H1 (cell line): ENCODE measurements around the gene WDR19. TPM values are rescaled to one million over a fixed set of nuclear protein-coding genes. Genes with fewer than 3 reads are reported as not detected.

Experiments
- CTCF ChIA-PET: fragments of 300-600 bp; sonication (Branson Sonifier 250); formaldehyde crosslinking; loops from one replicate; lab custom pipeline; 2021; ENCODE audit not compliant: partially characterized antibody; lab: Charles Lee
- POLR2A ChIA-PET: fragments of 300-600 bp; sonication (Branson Sonifier 250); formaldehyde crosslinking; loops from one replicate; lab custom pipeline; 2021; ENCODE audit warnings: inconsistent platforms; ENCODE audit not compliant: partially characterized antibody; lab: Charles Lee
- DNase-seq, 2 experiments: peaks; one replicate each; pipeline versions ENCODE4 v3.0.0 to v3.0.0-alpha.2; 2010 to 2022; ENCODE audit warnings: low spot score in 2 of 2, low read depth in 1 of 2, mixed read lengths in 1 of 2
- FAIRE-seq: peaks from 2 replicates; lab custom pipeline; 2011; peaks lifted over from hg19 to GRCh38; lab: Jason Lieb, UNC
- H2AFZ ChIP-seq: 2 replicates; pipeline ENCODE4 v1.8.1; 2012; ENCODE audit warnings: low read length, inconsistent platforms
- H2AK5ac ChIP-seq: 2 replicates; pipeline ENCODE4 v1.6.1; 2013; ENCODE audit warnings: low read depth, low read length
- H2BK120ac ChIP-seq: replicated peaks from 2 replicates; pipeline ENCODE3; 2013; ENCODE audit warnings: low read depth, low read length, inconsistent platforms
- H2BK12ac ChIP-seq: 2 replicates; pipeline ENCODE4 v1.6.1; 2013; ENCODE audit warnings: low read depth, low read length
- H2BK15ac ChIP-seq: 2 replicates; pipeline ENCODE4 v1.6.1; 2013; ENCODE audit warnings: low read length
- H2BK20ac ChIP-seq: 2 replicates; pipeline ENCODE4 v1.6.1; 2013; ENCODE audit warnings: low read length
- H2BK5ac ChIP-seq: 2 replicates; pipeline ENCODE4 v1.6.1; 2013; ENCODE audit warnings: low read depth, low read length
- H3K14ac ChIP-seq: 2 replicates; pipeline ENCODE4 v1.6.1; 2013; ENCODE audit warnings: inconsistent platforms; ENCODE audit not compliant: insufficient read length
- H3K18ac ChIP-seq: 2 replicates; pipeline ENCODE4 v1.6.1; 2013; ENCODE audit warnings: low read length; ENCODE audit errors: extremely low read depth
- H3K23ac ChIP-seq: 2 replicates; pipeline ENCODE4 v1.6.1; 2013; ENCODE audit warnings: inconsistent platforms; ENCODE audit not compliant: insufficient read length
- H3K23me2 ChIP-seq: 2 replicates; pipeline ENCODE4 v1.6.1; 2013; ENCODE audit warnings: low read depth, low read length
- H3K27ac ChIP-seq: 2 replicates; pipeline ENCODE4 v1.6.1; 2011; ENCODE audit warnings: low read depth, low read length, inconsistent platforms
- H3K27me3 ChIP-seq, 4 experiments: replicated peaks in 1 of 4; 1 replicate in 1 of 4; 2 replicates in 3 of 4; pipeline versions ENCODE4 v1.6.1 to v1.8.1; 2011 to 2013; ENCODE audit warnings: low read length in 3 of 4, mild to moderate bottlenecking in 3 of 4, inconsistent platforms in 2 of 4, mixed read lengths in 2 of 4, moderate library complexity in 1 of 4; ENCODE audit not compliant: control insufficient read depth in 3 of 4, insufficient read depth in 3 of 4; ENCODE audit errors: extremely low read depth in 1 of 4
- H3K36me3 ChIP-seq, 4 experiments: 2 replicates each; pipeline versions ENCODE4 v1.6.1 to v1.8.1; 2011 to 2013; ENCODE audit warnings: mild to moderate bottlenecking in 4 of 4, low read length in 3 of 4, moderate library complexity in 2 of 4, control low read depth in 1 of 4, inconsistent platforms in 1 of 4; ENCODE audit not compliant: insufficient read depth in 4 of 4, control insufficient read depth in 2 of 4
- H3K4ac ChIP-seq: replicated peaks from 2 replicates; pipeline ENCODE3; 2013; ENCODE audit warnings: low read length, low read depth, mixed read lengths, inconsistent platforms; ENCODE audit not compliant: insufficient read length
- H3K4me1 ChIP-seq, 4 experiments: replicated peaks in 1 of 4; 1 replicate in 1 of 4; 2 replicates in 3 of 4; pipeline versions ENCODE4 v1.6.1 to v1.8.1; 2011 to 2013; ENCODE audit warnings: low read length in 3 of 4, inconsistent platforms in 2 of 4, mixed read lengths in 1 of 4; ENCODE audit not compliant: insufficient read depth in 4 of 4, control insufficient read depth in 3 of 4
- H3K4me2 ChIP-seq, 2 experiments: 2 replicates each; pipeline versions ENCODE4 v1.6.1 to v1.8.1; 2011 to 2013; ENCODE audit warnings: low read depth in 2 of 2, low read length in 2 of 2, control low read depth in 1 of 2, inconsistent platforms in 1 of 2, mild to moderate bottlenecking in 1 of 2; ENCODE audit not compliant: insufficient read depth in 1 of 2
- H3K4me3 ChIP-seq, 4 experiments: fragments of 200-600, 300-600 bp in 1 of 4; sonication (generic), shearing (Covaris generic), sonication (Bioruptor Twin) in 1 of 4; 2 replicates each; pipeline versions ENCODE4 v1.5.1 to v1.8.1; 2011 to 2016; ENCODE audit warnings: low read length in 4 of 4, low read depth in 3 of 4, control low read depth in 2 of 4, inconsistent platforms in 2 of 4, mild to moderate bottlenecking in 2 of 4, mixed read lengths in 1 of 4, moderate library complexity in 1 of 4; ENCODE audit not compliant: insufficient read depth in 2 of 4; ENCODE audit errors: extremely low read depth in 1 of 4
- H3K56ac ChIP-seq: replicated peaks from 2 replicates; pipeline ENCODE3; 2013; ENCODE audit warnings: low read depth, mild to moderate bottlenecking, mixed read lengths, low read length, inconsistent platforms; ENCODE audit not compliant: insufficient read length
- H3K79me1 ChIP-seq: 2 replicates; pipeline ENCODE4 v1.6.1; 2013; ENCODE audit warnings: low read depth, low read length, control low read depth
- H3K79me2 ChIP-seq, 2 experiments: 2 replicates each; pipeline versions ENCODE4 v1.6.1 to v1.8.1; 2012 to 2013; ENCODE audit warnings: low read length in 2 of 2, mild to moderate bottlenecking in 2 of 2, inconsistent platforms in 1 of 2; ENCODE audit not compliant: insufficient read depth in 2 of 2, control insufficient read depth in 1 of 2
- H3K9ac ChIP-seq, 4 experiments: replicated peaks in 1 of 4; 1 replicate in 1 of 4; 2 replicates in 3 of 4; pipeline versions ENCODE4 v1.6.1 to v1.8.1; 2011 to 2013; ENCODE audit warnings: low read depth in 3 of 4, low read length in 3 of 4, control low read depth in 2 of 4, mild to moderate bottlenecking in 2 of 4, moderate library complexity in 2 of 4, inconsistent platforms in 1 of 4; ENCODE audit errors: extremely low read depth in 1 of 4
- H3K9me3 ChIP-seq, 2 experiments: 2 replicates each; pipeline versions ENCODE4 v1.6.1 to v1.8.1; 2012 to 2013; ENCODE audit warnings: mild to moderate bottlenecking in 2 of 2, moderate library complexity in 2 of 2, control low read depth in 1 of 2, inconsistent platforms in 1 of 2, low read depth in 1 of 2, low read length in 1 of 2, mixed read lengths in 1 of 2; ENCODE audit not compliant: insufficient read depth in 2 of 2
- H4K20me1 ChIP-seq, 2 experiments: replicated peaks in 1 of 2; 2 replicates each; pipeline versions ENCODE3 to v1.8.1; 2011 to 2013; ENCODE audit warnings: inconsistent platforms in 2 of 2, low read length in 2 of 2, mild to moderate bottlenecking in 1 of 2; ENCODE audit not compliant: insufficient read depth in 2 of 2, control insufficient read depth in 1 of 2
- H4K5ac ChIP-seq: 2 replicates; pipeline ENCODE4 v1.6.1; 2013; ENCODE audit warnings: low read length, low read depth, mixed read lengths, inconsistent platforms; ENCODE audit not compliant: insufficient read length
- H4K8ac ChIP-seq: 2 replicates; pipeline ENCODE4 v1.8.0; 2013; ENCODE audit warnings: mild to moderate bottlenecking, moderate library complexity, low read length, inconsistent platforms; ENCODE audit not compliant: insufficient read depth; ENCODE audit errors: extremely low read depth
- H4K91ac ChIP-seq: replicated peaks from 2 replicates; pipeline ENCODE3; 2013; ENCODE audit warnings: low read length, mixed read lengths, inconsistent platforms; ENCODE audit not compliant: insufficient read length
- GTF2F1 ChIP-seq: IDR thresholded peaks from 2 replicates; pipeline ENCODE4 v1.6.1; 2012; ENCODE audit warnings: low read depth, low read length, improper control_type of control experiment, borderline replicate concordance
- HDAC2 ChIP-seq, 2 experiments: fragments of 300-600 bp in 1 of 2; sonication (generic) in 1 of 2; IDR thresholded peaks; 2 replicates each; pipeline ENCODE4 v1.6.1; 2011 to 2012; ENCODE audit warnings: low read depth in 2 of 2, low read length in 2 of 2, mild to moderate bottlenecking in 2 of 2, moderate library complexity in 2 of 2, borderline replicate concordance in 1 of 2, inconsistent platforms in 1 of 2
- NANOG ChIP-seq: IDR thresholded peaks from 2 replicates; pipeline ENCODE4 v1.6.1; 2011; ENCODE audit warnings: low read length, low read depth, mild to moderate bottlenecking, inconsistent platforms; ENCODE audit not compliant: insufficient read depth, poor library complexity, severe bottlenecking
- RNF2 ChIP-seq: fragments of 200-900, 300-1000 bp; sonication (generic); IDR thresholded peaks from 2 replicates; pipeline ENCODE4 v1.7.1; 2016; ENCODE audit warnings: borderline replicate concordance, low read depth, mild to moderate bottlenecking, antibody characterized with exemption, low read length; ENCODE audit not compliant: poor library complexity, severe bottlenecking; ENCODE audit errors: missing control alignments
- SAP30 ChIP-seq: fragments of 300-600 bp; sonication (generic); IDR thresholded peaks from 2 replicates; pipeline ENCODE4 v1.7.1; 2012; ENCODE audit warnings: low read length, moderate library complexity, mild to moderate bottlenecking, inconsistent platforms; ENCODE audit not compliant: insufficient read depth, insufficient replicate concordance
- TCF12 ChIP-seq: IDR thresholded peaks from 2 replicates; pipeline ENCODE4 v1.6.1; 2011; ENCODE audit warnings: low read depth, mild to moderate bottlenecking, low read length
- TEAD4 ChIP-seq: IDR thresholded peaks from 2 replicates; pipeline ENCODE4 v1.6.1; 2012; ENCODE audit warnings: low read depth, low read length, inconsistent platforms, mixed read lengths
- WGBS, 2 experiments: shearing (Covaris generic) in 1 of 2; methylation state at CpG; one replicate each; pipeline versions ENCODE4 v1.1.6 to v1.1.7; 2013 to 2015; ENCODE audit warnings: low lambda C conversion rate in 2 of 2, mixed read lengths in 2 of 2, inconsistent platforms in 1 of 2, low coverage in 1 of 2, missing lambda C conversion rate in 1 of 2; ENCODE audit not compliant: insufficient replicate concordance in 2 of 2, insufficient coverage in 1 of 2, insufficient read length in 1 of 2; ENCODE audit errors: extremely low coverage in 1 of 2, missing lambda C conversion rate in 1 of 2; 5-methylcytosine and 5-hydroxymethylcytosine counted together
- polyA plus RNA-seq, 7 experiments: library from polyadenylated mRNA; depleted of rRNA in 3 of 7; stranded (reverse) in 5 of 7; unstranded in 2 of 7; fragments of >200 nt in 5 of 7; fragments of 200-250 nt in 2 of 7; gene quantifications; 1 replicate in 5 of 7; 2 replicates in 1 of 7; 4 replicates in 1 of 7; pipeline versions ENCODE4 v1.2.1 to v1.2.3, GENCODE V29; 2011 to 2013; ENCODE audit warnings: missing spikeins in 2 of 7, mixed read lengths in 2 of 7
- total RNA-seq: library from RNA; stranded (reverse); fragmentation: NEBNext Ultra II Directional; extraction: Animal tissue kit (Norgen Biotek cat#: 25700); gene quantifications from 2 replicates; pipeline ENCODE4 v1.2.1, GENCODE V29; 2021

Gene WDR19
- total and polyA plus RNA-seq, 2 of the 8 experiments (the other 6 are each of a cell fraction or from before 2014, with no cell fraction given), result 22.2 to 23.3 TPM

GRCh38 chr4:39233114-39233513 is 50.8 kb downstream of the WDR19 start:
- WGBS, 2 experiments, result 91% methylated on average over 2 of the region's 2 CpGs; no CpG with 5 or more reads in 1 of the 2 experiments
- Histone ChIP-seq H2BK15ac (no peak overlapping the region), H4K5ac (no peak overlapping the region), H3K23ac (no peak overlapping the region), H2BK120ac (no peak overlapping the region), H3K27me3 (no peaks in the 10 kb centered on the region), H2BK5ac (no peak overlapping the region), H3K9ac (no peak overlapping the region), H3K9me3 (no peaks in the 10 kb centered on the region), H3K4me1 (no peaks in the 10 kb centered on the region), H4K20me1 (no peaks in the 10 kb centered on the region), H3K4ac (no peak overlapping the region), H2AK5ac (no peak overlapping the region), H3K79me1 (no peaks in the 10 kb centered on the region), H2BK12ac (no peak overlapping the region), H3K4me2 (no peak overlapping the region), H3K18ac (no peak overlapping the region), H3K14ac (no peak overlapping the region), H3K56ac (no peak overlapping the region), H3K23me2 (no peaks in the 10 kb centered on the region), H3K27ac (no peak overlapping the region), H2BK20ac (no peak overlapping the region), H3K4me3 (no peak overlapping the region), H3K36me3 (peaks cover 0 to under 1% (median 0%) of the 10 kb centered on the region in 4 experiments; a peak in 1 of 8 replicates), H4K8ac (no peak overlapping the region), H2AFZ (no peak overlapping the region), H4K91ac (no peak overlapping the region), H3K79me2 (no peaks in the 10 kb centered on the region)
- POLR2A ChIA-PET, result no interaction called here
- FAIRE-seq, result no peak
- DNase-seq, result no peak
- TF ChIP-seq HDAC2 (IDR thresholded peaks at IDR 0.05; ENCODE audit: borderline replicate concordance in 1 of 2, low read depth in 2 of 2, low read length in 2 of 2) (no peak), TCF12 (no peak), TEAD4 (no peak), RNF2 (no peak), GTF2F1 (no peak), NANOG (no peak), SAP30 (no peak)
- CTCF ChIA-PET, result no interaction called here
